Activated T-cell treated with anti-CD3 and anti-CD28 coated beads, Interleukin-2, amount 50 U/mL, for 48 hours (primary cell): ENCODE data around the gene LRRN2.

Experiments
- DNase-seq, 2 experiments: peaks; one replicate each; pipeline ENCODE4 v3.0.0-alpha.2; 2020

The LRRN2 gene

DNA sequence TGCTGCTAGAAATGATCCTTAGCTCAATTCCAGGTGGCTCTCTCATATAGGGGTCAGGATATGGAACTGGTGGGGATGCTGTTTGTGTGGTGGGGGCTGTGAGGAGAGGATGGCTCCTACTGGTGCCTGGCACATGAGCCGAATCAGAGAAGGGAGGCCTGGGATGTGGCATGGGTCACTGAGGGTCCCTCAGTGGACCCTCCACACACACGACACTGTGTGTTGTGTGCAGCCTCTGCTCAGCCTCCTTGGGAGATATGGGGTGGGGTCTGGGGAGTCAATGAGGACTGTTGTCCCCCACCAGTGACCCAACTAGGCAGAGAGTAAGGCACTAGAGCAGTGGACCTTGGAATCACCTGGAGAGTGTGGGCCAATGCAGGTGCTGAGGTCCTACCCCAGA, 3.2 kb upstream of the LRRN2 start:
- DNase-seq = no peak

DNA sequence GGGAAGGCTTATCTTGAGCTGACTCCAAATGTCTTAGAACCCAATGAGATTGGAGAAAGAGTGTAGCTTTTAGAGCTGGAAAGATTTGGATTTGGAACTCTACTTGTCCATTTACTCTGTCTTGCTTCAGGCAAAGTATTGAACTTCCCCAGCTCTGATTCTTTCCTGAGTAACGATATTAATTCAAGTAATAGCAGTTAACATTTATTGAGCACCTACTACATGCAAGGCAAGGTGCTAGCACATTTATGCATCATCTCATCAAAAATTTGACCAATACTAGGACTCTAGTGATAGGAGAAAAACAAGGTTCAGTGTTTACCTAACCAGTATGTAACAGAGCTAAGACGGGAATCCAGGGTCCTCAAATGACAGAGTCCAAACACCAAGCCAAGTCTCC, 2.5 kb upstream of the LRRN2 start:
- no peak for DNase-seq

DNA sequence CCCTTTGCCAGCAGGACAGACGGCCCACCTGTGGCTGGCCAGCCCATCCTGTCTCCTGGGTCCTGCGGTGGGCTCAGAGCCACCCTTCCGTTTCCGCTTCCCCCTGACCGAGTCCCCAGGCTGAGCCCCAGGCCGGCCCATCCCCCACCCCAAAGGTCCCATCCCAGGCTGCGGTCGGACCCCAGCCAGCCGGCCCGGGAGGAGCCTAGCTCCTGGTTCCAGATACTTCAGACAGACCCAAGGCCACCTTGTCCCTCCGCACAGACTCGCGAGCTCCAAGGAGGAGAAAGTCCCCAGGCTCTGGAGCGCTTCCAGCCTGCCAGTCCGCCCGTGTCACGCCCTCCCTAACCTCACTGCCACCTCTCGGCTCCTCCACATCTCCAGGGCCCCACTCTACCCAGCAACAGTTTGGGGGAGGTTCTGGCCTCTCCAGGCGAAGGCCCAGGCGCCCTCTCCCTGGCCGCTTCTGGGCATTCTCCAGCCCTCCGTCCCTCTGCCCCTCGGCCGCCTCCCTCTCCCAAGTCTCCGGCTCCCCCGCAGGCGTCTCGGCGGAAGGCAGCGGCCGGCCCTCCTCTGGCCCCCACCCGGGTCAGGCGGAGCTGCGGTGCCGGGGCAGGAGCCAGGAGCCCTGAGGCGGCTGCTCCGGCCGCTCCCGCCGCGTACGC, 835 bp downstream of the LRRN2 start:
- DNase-seq = peak in 1 of 2 experiments; percentile 28

GRCh38 chr1:204684206-204684570, 1.4 kb downstream of the LRRN2 start:
- no peak for DNase-seq

GRCh38 chr1:204683284-204684205, 2.0 kb downstream of the LRRN2 start:
- DNase-seq = no peak

DNA sequence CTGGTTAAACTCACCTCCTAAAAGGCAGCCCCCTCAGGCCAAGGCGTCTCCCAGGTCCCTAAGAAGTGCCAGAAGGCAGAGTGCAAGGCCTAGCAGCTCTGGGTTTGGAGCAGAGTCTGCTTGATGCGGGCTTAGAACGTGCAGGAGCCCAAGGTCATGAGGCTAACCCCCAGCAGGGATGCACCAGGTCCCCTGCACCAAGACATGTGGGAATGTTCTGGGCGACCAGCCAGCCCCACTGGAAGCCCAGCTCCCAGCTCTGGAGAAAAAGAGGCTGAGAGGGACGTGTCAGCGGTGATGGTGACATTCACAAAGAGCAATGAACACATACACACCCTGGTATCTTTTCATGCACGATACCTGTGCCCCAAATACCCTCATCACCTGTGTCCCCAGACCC, 5.1 kb downstream of the LRRN2 start:
- no peak for DNase-seq

GRCh38 chr1:204680051-204680450, 5.5 kb downstream of the LRRN2 start:
- no peak for DNase-seq

- DNase-seq = no peak
Measured at GRCh38 chr1:204678721-204679475, 6.6 kb downstream of the LRRN2 start.

DNA sequence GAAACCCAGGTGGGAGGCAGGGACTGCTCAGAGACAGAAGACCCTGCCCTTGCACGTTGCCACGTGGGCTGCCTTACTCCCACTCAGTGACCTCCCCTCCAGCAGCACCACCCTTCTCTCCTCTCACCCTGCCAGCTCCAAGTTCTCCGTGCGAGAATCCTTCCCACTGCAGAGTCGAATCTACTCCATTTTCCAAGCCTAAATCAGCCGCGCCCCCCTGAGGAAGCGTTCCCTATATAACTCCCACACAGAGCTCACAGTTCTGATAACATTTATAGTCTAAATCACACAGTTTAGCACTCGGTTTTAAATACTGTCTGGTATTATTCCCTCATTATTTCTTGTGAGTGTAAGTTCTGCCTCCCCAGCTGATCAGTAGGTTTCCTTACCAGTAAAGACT, 7.7 kb downstream of the LRRN2 start:
- DNase-seq = no peak

- no peak for DNase-seq
Measured at GRCh38 chr1:204676043-204676442, 9.5 kb downstream of the LRRN2 start.

- DNase-seq = no peak
Measured at GRCh38 chr1:204673909-204674649, 11.5 kb downstream of the LRRN2 start.

GRCh38 chr1:204673209-204673608, 12.3 kb downstream of the LRRN2 start:
- no peak for DNase-seq

- DNase-seq = no peak
Measured at GRCh38 chr1:204672482-204673121, 12.9 kb downstream of the LRRN2 start.

DNA sequence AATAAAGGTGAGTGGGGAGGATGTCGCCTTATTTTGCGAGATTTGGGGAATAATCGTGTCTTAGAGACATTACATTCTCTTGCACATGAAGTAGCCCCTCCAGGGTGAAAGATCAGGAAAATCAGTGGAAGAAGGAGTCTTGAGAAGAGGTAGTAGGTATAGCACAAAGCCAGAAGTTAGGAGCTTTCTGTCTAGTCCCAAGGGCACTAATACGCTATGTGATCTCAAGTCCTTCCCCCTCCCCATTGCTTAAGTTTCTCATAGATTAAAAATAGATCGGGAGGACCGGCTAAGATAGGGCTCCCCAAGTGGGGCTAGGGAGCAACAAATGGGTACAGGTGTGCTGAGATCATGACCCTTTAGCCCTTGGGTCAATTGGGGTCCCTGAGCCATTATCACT, 13.5 kb downstream of the LRRN2 start:
- no peak for DNase-seq

- DNase-seq = no peak
Measured at GRCh38 chr1:204670152-204670927, 15.2 kb downstream of the LRRN2 start.

DNA sequence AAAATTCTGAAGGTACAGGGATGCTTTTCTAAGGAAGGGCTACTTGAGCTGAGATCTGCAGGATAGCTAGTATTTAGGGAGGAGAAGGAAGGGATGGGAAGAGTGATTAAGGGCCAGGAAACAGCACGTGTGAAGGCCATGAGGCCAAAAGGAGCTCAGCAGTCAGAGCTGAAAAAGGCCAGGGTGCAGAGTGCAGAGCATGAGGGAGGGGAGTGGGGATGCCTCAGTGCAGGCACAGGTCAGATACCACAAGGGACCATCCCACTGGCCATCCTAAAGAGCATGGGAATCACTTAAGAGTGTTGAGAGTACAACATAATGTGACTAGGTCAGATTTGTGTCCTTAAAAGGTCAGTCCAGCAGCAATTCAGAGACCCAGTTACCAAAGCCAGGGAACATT, 16.0 kb downstream of the LRRN2 start:
- no peak for DNase-seq

DNA sequence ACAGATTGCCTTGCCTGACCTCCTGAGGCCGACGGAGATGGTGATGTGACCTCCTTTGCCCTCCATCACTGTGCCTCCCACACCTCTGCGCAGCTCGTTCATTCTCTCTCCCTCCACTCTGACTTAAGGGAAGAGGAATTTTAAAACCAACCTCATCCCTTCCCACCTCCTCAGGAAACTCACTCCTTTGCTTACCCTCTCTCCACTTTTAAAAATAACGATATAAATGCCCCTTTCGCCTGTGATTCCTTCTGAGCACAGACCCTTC, 21.2 kb downstream of the LRRN2 start:
- DNase-seq = no peak

GRCh38 chr1:204663644-204664383, 21.7 kb downstream of the LRRN2 start:
- DNase-seq = no peak

- no peak for DNase-seq
Measured at GRCh38 chr1:204662530-204662929, 23.0 kb downstream of the LRRN2 start.

- no peak for DNase-seq
Measured at GRCh38 chr1:204660509-204660908, 25.0 kb downstream of the LRRN2 start.

- no peak for DNase-seq
Measured at GRCh38 chr1:204659056-204659455, 26.5 kb downstream of the LRRN2 start.
